Measurements from ENCODE around the gene ITM2B.

The ITM2B gene

GRCh38 chr13:48317511-48318376, 84.7 kb downstream of the ITM2B start:
- Histone ChIP-seq H3K4me2 (ENCODE audit: low read depth, low read length, poor library complexity, severe bottlenecking) (no peak overlapping the region), H3K27ac (ENCODE audit: low read depth, low read length) (no peak overlapping the region), H3F3A (ENCODE audit: insufficient read depth) (no peaks in the 10 kb centered on the region), H3K27me3 (ENCODE audit: low read length) (no peaks in the 10 kb centered on the region), H3K9me3 (ENCODE audit: insufficient read depth, low read length) (peaks cover 4% of the 10 kb centered on the region; the same call in 1 of the 2 replicates), H3K9me2 (replicated peaks; ENCODE audit: insufficient read depth, low read length) (no peaks in the 10 kb centered on the region), H2AFZ (ENCODE audit: low read depth, low read length, severe bottlenecking) (no peak overlapping the region), H3K36me3 (ENCODE audit: low read length) (peaks cover 16% of the 10 kb centered on the region), H3K9ac (ENCODE audit: low read length) (no peak overlapping the region), H3K4me3 (ENCODE audit: insufficient read depth, low read length, poor library complexity, severe bottlenecking) (no peak overlapping the region), H4K20me1 (ENCODE audit: low read depth, low read length) (no peaks in the 10 kb centered on the region), H3K79me2 (ENCODE audit: insufficient read depth, low read length) (peaks cover 78% of the 10 kb centered on the region)
- TF ChIP-seq EZH2phosphoT487 (conservative IDR thresholded peaks at IDR 0.05; ENCODE audit: low read length), result no peak
- TF ChIP-seq CTCF (IDR thresholded peaks at IDR 0.05; ENCODE audit: insufficient read depth, low read length, poor library complexity, severe bottlenecking), result no peak

DNA sequence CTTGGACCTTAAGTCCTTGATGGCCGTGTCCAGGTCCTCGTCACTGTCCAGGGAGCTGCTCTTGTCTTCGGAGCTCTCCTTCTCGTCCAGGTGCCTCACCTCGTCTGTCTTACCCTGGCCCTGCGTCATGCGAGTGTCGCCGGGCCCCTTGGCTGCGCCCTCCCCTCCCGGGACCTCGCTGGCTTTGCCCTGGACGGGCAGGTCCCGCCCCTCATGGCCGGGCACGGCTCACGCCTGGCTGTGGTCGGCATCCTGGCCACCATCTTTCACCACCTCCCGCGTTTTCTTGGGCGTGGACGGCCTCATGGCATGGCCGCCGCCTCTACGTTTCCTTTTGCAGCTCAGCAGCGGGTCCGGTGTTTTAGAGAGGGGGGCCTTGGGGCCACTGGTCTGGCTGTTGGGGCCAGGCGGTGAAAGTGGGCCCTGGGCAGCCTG, 85.4 kb downstream of the ITM2B start:
- Histone ChIP-seq H2AFZ (ENCODE audit: low read depth, low read length, severe bottlenecking) (no peak overlapping the region), H3K9me3 (ENCODE audit: insufficient read depth, low read length) (peaks cover 4% of the 10 kb centered on the region; the same call in 1 of the 2 replicates), H3K36me3 (ENCODE audit: low read length) (peaks cover 17% of the 10 kb centered on the region), H4K20me1 (ENCODE audit: low read depth, low read length) (peaks cover 1% of the 10 kb centered on the region; the same call in 1 of the 2 replicates), H3K27ac (ENCODE audit: low read depth, low read length) (no peak overlapping the region), H3K9ac (ENCODE audit: low read length) (no peak overlapping the region), H3K27me3 (ENCODE audit: low read length) (no peaks in the 10 kb centered on the region), H3K4me3 (ENCODE audit: insufficient read depth, low read length, poor library complexity, severe bottlenecking) (no peak overlapping the region), H3F3A (ENCODE audit: insufficient read depth) (0 out of 2 replicates have a peak, but pooled peaks cover 4% of the 10 kb centered on the region), H3K4me2 (ENCODE audit: low read depth, low read length, poor library complexity, severe bottlenecking) (no peak overlapping the region), H3K79me2 (ENCODE audit: insufficient read depth, low read length) (peaks cover 78% of the 10 kb centered on the region), H3K9me2 (replicated peaks; ENCODE audit: insufficient read depth, low read length) (no peaks in the 10 kb centered on the region)
- TF ChIP-seq EZH2phosphoT487 (conservative IDR thresholded peaks at IDR 0.05; ENCODE audit: low read length), result no peak
- TF ChIP-seq CTCF (IDR thresholded peaks at IDR 0.05; ENCODE audit: insufficient read depth, low read length, poor library complexity, severe bottlenecking), result no peak

GRCh38 chr13:48318821-48319511, 86.0 kb downstream of the ITM2B start:
- Histone ChIP-seq H3K4me2 (ENCODE audit: low read depth, low read length, poor library complexity, severe bottlenecking) (no peak overlapping the region), H3K27me3 (ENCODE audit: low read length) (no peaks in the 10 kb centered on the region), H3K4me3 (ENCODE audit: insufficient read depth, low read length, poor library complexity, severe bottlenecking) (no peak overlapping the region), H3K9me3 (ENCODE audit: insufficient read depth, low read length) (peaks cover 4% of the 10 kb centered on the region; the same call in 1 of the 2 replicates), H3K79me2 (ENCODE audit: insufficient read depth, low read length) (peaks cover 77% of the 10 kb centered on the region), H4K20me1 (ENCODE audit: low read depth, low read length) (peaks cover 4% of the 10 kb centered on the region; the same call in 1 of the 2 replicates), H2AFZ (ENCODE audit: low read depth, low read length, severe bottlenecking) (no peak overlapping the region), H3K9me2 (replicated peaks; ENCODE audit: insufficient read depth, low read length) (no peaks in the 10 kb centered on the region), H3K27ac (ENCODE audit: low read depth, low read length) (no peak overlapping the region), H3K9ac (ENCODE audit: low read length) (no peak overlapping the region), H3K36me3 (ENCODE audit: low read length) (peaks cover 23% of the 10 kb centered on the region), H3F3A (ENCODE audit: insufficient read depth) (0 out of 2 replicates have a peak, but pooled peaks cover 5% of the 10 kb centered on the region)
- TF ChIP-seq CTCF (IDR thresholded peaks at IDR 0.05; ENCODE audit: insufficient read depth, low read length, poor library complexity, severe bottlenecking) (no peak), EZH2phosphoT487 (conservative IDR thresholded peaks at IDR 0.05; ENCODE audit: low read length) (no peak)

Measured in SU-DHL-6 (cell line).